Ramos (cell line): ENCODE results near the gene RTCA.
"Not testable (repeated sequence)": the region's sequence is repeated elsewhere in the genome, so short reads cannot be mapped to it uniquely, and the experiment has no call there.

Experiments
- in situ Hi-C: fragments of 300-500 bp; cut with MboI; formaldehyde crosslinking; loops from one replicate; pipeline ENCODE4 v1.14.3; 2022; ENCODE audit warnings: low sequenced_read_pairs; ENCODE audit not compliant: unreplicated experiment

Gene RTCA

DNA sequence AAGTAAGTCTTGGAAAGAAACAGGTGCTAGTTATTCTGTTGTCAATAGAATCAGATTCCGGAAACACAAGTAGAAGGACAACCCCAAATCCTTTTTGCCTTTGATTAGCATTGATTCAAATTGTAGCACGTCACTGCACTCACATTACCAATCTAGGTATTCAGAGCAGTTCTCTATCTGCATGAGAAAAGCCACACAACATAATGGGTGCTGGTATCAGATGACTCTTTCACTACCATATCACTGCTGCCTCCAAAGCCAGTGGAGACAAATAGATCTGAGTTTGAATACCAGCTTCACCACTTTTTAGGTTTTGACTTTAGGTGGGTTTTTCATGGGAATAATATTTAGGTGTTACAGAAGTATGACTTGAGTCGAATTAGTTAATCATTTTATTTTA, 38.9 kb downstream of the RTCA start:
- in situ Hi-C loops: no loop called here

DNA sequence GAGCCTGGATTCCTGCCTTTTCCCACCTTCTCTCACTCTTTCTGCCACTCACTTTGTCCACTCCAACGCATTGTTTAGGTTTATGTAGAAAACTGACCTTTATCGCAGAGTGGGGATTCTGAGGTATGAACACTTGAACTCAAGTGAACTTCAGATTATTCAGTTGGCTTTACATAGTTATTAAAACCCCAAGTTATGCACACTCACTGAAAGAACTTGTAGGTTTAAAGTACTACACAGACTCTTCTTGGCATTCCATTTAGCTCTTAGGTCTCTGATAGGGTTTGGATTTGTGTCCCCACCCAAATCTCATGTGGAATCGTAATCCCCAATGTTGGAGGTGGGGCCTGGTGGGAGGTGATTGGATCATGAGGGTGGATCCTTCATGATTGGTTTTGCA, 39.9 kb downstream of the RTCA start:
- in situ Hi-C loops: no loop called here

DNA sequence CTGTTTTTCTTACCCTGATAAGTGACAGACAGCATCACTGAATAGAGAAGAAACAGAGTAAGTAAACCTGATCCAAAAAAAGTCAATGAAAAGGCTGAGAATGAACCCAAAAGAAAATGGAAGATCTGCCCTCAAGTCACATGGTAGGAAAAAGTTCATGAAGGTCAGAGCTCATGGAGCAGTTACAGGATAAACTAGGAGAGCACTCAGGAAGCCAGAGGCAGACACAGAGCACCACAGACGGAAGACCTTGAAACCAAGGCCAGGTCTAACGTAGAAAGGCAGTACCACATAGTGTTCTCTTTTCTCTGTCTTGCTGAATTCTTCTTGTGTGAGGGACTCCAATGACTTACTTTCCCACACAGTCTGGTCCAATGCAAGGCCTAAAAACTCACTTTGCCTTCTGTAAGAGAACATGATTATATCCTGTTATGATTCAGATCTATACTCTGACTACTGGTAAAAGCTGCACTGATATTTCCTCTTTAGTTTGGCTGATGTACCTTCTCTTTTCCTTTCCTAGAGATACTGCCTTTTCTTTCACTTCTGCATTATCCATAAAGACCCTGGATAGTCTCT, 40.8 kb downstream of the RTCA start:
- in situ Hi-C loops: no loop called here

DNA sequence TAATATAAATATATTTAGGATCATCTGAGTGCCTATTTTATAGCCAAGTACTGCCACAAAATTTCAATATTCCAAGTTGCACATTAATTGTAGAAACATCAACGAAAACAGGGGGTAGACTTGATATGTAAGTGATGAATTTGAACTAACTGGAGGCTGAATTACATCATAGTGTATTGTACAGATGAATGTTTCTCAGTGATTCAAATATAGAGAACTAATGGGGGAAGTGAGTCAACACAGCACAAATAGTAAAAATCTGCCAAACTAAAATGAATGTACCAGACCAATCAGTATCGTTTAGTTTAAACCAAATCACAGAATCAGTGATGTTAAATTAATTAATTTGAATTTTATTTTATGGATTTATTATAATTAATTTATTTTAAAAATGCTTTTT, 42.8 kb downstream of the RTCA start:
- in situ Hi-C loops: no loop called here

DNA sequence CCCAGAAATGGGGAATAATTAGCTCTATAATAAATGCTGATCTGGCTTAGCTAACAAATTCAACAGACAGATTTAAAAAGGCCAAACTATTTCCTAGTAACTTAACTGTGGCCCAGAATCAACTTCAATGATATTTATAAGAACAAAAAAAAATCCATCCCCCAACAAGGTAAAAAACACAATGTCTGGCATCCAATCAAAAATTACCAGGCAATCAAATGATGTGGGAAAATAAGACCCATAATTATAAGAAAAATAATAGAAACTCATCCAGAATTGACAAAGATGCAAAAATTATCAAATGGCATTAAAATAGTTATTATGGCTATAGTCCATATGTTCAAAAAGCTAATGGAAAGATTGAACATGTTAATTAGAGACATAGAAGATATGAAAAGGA, 43.8 kb downstream of the RTCA start:
- in situ Hi-C loops: no loop called here

DNA sequence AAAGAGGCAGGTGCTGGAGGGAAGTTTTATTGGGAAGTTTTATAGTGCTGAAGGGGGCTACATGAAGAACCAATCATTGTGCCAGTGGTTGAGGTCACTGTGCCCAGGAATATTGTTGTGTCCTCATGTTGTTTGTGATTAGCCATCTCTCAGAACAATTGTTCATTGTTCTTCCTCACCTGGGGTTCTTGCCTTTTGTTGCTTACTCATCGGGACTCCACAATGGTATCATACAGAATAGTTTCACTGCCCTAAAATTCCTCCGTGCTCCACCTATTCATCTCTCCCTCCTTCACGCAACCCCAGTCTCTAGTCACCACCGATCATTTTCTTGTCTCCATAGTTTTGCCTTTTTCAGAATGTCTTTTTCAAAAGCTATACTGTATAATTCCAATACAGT, 47.4 kb downstream of the RTCA start:
- in situ Hi-C loops: no loop called here

DNA sequence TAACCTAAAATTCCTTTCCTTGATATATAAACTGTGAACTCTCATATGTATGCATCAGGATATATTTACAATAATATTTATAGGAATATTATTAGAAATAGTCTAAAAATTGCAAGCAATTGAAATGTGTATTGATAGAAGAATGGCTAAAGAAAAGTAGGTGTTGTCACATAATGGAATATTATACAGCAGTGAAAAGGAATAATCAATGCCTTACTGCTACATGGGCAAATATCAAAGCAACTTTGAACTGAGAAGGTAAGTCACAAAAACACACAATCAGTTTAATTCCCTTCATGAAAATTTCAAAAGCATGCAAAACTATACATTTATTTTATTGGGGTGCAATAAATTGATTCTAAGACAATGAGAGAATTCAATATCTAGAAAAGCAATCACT, 50.6 kb downstream of the RTCA start:
- in situ Hi-C loops: no loop called here

DNA sequence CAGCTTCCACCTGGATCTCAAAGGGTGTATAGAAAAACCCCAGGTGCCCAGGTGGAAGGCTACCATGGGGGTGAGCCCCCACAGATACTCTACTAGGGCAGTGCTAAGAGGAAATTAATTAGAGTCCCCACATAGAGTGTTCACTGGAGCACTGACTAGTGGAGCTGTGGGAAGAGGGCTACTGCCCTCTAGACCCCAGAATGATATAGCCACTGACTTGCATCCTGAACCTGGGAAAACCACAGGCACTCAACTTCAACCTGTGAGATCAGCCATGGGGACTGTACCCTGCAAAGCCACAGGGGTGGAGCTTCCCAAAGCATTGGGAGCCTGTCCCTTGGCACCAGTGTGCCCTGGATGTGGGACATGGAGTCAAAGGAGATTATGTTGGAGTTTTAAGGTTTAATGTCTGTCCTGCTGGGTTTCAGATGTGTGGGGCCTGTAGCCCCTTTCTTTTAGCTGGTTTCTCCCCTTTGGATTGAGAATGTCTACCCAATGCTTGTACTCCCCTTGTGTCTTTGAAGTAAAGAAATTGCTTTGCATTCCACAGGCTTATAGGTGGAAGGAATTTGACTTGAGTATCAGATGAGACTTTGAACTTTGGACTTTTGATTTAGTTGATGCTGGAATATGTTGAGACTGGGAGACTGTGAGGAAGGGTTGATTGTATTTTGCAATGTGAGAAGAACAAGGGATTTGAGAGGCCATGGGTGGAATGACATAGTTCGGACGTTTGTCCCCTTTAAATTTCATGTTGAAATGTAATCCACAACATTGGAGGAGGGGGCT, 54.5 kb downstream of the RTCA start:
- in situ Hi-C loops: no loop called here

DNA sequence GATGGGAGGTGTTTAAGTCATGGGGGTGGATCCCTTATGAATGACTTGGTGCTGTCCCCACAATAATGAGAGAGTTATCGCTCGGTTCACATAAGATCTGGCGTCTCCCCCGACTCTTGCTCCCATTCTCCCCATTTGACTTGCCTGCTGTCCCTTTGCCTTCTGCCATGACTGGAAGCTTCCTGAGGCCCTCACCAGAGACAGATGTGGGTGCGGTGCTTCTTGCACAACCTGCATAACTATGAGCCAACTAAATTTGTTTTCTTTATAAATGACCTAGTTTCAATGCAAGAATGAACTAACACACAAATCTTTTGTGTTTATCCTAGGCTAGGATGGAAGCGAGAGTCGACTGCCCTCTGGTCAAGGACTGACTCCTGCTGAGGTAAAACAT, 55.1 kb downstream of the RTCA start:
- in situ Hi-C loops: no loop called here

DNA sequence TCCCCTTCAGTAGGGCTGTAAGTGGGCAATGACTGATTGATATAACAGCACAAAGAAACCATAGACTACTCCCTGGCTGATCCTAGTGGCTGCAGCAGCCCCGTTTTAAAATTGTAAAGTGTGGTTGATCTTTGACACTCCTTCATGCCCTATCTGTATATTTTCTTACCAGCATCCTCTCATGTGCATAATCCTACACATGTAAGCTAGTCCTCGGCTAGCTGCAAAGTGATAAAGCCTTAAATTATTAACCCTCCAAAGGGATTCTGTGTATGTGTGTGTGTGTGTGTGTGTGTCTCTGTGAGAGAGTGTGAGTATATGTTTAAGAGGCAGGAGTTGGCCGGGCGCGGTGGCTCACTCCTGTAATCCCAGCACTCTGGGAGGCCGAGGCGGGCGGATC, 55.5 kb downstream of the RTCA start:
- in situ Hi-C loops: no loop called here

DNA sequence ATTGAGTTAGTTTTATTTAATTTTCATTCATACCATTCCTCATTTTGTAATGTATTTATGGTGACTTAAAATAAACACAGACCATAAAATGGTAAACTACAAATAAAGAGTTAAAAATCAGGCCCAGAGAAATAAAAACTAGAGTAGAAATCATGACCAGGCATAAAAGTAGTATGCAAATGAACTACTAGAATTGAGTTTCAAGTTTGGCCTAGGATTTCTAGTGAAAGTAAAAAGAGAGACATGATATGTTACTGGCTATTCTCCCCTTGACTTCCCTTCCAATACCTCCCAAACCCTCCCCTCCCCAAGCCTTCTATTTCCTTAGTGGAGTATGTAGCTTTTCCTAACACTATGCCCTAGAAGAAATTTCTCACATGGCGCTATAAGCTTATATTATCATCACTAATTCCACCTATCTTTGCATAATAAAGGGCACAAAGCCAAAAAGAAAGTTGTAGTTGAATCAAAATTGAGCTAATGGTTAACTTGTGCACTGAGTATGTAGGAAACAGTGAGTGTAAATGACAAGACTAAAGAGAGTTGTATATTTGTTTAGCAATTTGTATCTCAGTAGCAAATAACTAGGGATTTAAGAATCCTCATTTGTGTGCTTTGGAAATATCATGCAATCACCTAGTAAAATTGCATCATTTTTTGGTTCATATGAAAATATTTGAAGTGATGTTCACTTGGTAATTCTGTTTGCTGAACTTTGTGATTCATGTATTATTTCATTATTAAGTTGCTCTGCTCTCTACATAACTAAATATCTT, 56.6 kb downstream of the RTCA start:
- in situ Hi-C loops: no loop called here

DNA sequence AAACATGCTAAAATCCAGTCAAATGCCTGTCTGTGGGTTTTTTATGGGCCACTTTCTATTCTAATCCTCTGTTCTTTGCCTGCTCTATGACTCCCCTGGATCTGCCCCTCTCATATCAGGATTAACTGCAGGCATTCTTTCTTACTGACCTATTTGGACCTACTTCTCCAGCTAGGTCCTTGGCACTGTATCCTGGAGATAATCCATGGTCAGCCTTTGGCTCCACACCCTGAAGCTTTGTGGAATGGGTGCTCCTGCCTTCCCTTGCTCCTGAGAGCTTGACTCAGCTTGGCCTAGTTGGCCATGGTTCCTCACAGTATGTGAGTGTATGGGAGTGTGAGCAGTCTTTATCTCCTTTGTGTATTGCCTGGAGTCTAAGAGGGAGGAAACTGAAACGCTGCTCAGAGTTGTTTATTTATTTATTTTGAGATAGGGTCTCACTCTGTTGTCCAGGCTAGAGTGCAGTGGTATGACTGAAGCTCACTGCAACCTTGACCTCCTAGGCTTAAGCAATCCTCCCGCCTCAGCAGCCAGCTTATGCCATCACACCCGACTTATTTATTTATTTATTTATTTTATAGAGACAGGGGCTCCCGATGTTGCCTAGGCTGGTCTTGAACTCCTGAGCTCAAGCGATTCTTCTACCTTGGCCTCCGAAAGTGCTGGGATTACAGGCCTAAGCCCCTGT, 57.5 kb downstream of the RTCA start:
- in situ Hi-C loops: no loop called here

DNA sequence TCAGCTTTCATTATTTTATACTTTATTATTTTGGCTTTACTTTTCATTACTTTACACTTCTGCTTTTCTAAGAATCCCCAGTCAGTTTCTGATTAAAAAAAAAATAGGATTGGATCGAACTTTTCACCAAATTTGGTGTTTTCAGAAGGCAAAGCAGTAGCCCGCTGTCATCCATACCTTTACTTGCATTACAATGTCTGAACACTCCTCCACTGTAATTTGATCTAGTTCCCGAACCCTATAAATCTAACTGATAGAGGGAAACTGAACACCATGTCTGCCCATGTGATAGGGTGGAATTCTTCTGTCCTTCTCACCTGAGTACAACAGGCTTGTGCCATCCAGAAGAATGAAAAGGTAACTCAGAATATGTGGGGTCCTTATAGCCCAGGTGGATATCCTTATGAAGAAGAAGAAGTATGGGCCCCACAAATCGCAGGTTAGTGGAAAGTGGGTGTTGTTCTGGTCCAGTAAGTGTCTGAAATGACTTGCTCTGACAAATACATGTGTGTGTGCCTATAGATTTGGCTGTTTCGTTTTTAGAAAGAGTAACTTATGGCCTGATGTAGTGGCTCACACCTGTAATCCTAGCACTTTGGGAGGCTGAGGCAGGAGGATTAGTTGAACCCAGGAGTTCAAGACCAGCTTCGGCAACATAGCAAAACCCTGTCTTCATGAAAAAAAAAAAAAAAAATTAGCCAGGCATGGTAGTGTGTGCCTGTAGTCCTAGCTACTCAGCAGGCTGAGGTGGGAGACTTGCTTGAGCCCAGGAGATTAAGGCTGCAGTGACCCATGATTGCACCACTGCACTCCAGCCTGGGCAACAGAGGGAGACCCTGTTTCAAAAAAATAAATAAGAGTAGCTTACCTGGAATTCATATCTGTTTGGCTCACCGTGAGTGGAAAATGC, 59.7 kb downstream of the RTCA start:
- in situ Hi-C loops: no loop called here

DNA sequence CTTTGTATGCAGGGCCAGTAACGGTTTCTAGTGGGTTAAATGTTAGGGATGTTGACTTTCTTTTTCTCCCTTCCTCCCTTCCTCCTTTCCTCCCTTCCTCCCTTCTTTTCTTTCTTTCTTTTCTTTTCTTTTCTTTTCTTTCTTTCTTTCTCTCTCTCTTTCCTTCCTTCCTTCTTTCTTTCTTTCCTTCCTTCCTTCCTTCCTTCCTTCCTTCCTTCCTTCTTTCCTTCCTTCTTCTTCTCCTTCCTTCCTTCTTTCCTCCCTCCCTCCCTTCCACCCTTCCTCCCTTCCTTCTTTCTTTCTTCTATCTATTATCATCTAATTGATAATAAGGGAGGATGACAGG, 60.3 kb downstream of the RTCA start:
- in situ Hi-C loops: not testable (repeated sequence)

DNA sequence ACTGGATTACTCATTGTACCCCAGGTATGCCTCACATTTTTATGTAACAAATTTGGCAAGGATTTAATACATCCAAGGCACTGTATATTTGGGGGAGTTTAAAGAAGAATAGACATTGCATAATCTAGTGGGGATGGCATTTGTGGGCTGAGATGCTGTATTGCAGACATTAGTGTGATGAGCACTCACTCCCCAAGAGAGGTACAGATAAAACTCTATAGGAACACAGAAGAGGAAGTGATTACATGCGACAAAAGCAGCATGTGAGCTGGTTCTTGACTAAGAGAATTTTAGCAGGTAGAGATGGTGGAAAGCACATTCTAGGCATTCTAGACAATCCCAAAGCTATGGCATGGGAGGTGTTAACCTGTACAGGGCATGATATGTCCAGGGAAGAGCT, 62.1 kb downstream of the RTCA start:
- in situ Hi-C loops: no loop called here

DNA sequence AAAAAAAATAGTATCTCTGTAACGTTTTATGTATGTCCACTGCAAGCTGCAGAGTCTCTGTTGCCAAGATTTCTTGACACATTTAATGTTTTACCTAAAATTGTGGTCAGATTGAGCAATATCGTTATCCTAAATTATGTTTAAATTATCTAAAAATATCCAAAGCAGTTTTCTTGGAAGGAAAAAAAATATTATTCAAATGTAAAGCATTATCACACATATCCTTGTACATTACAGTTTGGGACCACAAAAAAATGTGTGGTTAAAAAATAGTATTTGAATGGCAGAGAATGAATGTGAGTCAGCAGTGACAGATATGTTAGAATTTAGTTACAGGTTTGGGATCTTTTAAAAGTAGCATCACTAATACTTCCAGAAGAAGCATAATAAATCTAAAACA, 65.1 kb downstream of the RTCA start:
- in situ Hi-C loops: not testable (repeated sequence)

DNA sequence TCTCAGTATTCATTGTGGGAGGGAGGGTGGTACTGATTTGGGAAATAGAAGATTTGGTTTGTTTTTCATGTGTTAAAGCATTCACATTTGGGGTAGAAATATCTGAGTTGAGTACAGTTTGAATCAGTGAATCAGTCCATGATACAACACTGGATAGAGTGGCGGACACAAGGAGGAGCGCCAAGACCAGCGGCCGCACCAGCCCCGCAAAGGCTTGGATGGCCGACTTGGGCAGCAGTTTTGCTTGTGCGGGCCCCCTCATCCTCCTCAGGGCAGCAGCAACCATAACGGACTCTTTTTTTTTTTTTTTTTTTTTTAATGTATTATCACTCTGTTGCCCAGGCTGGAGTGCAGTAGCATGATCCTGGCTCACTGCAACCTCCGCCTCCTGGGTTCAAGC, 66.3 kb downstream of the RTCA start:
- in situ Hi-C loops: no loop called here

DNA sequence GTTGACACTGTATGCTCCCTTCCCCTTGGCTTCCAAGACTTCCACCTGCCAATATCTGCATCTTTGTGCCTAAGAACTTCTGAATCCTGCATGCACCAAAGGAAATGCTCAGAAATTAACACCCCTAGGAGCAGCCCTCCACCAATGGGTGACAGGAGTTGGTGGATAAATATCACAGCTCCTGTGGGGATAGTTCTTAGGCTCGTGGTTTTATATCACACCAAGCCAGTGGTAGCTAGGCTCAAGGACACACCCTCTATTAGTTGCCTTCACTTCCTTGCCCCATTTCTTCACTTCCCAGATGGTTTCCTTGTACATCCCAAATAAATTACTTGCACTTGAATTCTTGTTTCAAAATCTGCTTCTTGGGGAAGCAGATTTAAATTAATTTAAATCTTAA, 69.4 kb downstream of the RTCA start:
- in situ Hi-C loops: no loop called here

DNA sequence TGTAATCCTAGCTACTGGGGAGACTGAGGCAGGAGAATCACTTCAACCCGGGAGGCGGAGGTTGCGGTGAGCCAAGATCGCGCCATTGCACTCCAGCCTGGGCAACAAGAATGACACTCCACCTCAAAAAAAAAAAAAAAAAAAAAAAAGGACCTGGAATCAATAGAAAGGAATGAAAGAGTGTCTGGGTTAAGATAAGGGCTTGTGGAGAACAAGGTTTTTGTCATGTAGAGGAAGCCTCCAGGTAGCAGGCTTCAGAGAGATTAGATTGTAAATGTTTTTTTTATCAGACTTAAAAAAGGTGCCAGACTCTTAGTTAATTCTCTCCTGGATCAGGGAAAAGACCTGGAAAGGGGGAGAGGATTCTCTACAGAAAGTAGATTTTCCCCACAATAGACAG, 71.9 kb downstream of the RTCA start:
- in situ Hi-C loops: not testable (repeated sequence)

DNA sequence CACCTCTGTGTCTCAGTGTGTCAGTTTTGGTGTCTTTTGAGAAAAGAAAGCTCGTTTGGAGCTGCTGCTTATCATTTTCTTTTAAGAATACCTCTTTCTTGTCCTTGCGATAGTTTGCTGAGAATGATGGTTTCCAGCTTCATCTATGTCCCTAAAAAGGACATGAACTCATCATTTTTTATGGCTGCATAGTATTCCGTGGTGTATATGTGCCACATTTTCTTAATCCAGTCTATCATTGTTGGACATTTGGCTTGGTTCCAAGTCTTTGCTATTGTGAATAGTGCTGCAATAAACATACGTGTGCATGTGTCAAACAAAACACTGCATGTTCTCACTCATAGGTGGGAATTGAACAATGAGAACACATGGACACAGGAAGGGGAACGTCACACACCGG, 73.7 kb downstream of the RTCA start:
- in situ Hi-C loops: not testable (repeated sequence)
